ENCODE measurements around the gene FAM20A.

The FAM20A gene

DNA sequence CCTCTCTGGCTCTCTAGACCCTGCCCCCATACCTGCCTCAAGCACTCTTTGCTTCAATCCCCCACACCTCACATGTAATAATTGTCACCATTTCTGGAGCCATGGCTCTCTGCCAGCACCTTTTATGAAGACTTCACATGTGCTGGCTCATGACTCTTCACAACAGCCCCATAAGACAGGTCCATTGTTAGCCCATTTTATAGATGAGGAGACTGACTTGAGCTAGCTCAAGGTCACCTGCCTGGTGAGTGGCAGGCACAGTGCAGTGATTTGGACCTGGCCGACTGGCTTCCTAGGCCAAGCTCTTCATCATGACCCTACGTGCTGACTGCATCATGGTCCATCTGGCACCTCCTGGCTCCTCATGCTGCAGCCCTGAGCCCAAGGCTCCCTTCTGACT, 25.0 kb downstream of the FAM20A start:
- no peak for TF ChIP-seq CTCF (IDR thresholded peaks at IDR 0.05; ENCODE audit: borderline replicate concordance, insufficient read depth, low read depth, low read length)
- no peak overlapping the region for H3K4me3 ChIP-seq (ENCODE audit: low read depth, low read length)

DNA sequence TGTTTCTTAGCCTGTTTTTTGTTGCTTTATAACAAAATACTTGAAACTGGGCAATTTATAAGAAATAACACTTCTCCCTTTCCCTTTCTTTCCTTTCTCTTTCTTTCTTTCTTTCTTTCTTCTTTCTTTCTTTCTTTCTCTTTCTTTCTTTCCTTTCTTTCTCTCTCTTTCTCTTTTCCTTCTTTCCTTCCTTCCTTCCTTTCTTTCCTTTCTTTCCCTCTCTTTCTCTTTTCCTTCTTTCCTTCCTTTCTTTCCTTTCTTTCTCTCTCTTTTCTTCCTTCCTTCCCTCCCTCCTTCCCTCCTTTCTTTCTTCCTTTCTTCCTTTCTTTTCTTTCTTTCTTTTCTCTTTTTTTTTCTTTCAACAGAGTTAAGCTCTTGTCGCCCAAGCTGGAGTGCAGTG, 27.8 kb downstream of the FAM20A start:
- no peak for TF ChIP-seq CTCF (IDR thresholded peaks at IDR 0.05; ENCODE audit: borderline replicate concordance, insufficient read depth, low read depth, low read length)
- no peak overlapping the region for H3K4me3 ChIP-seq (ENCODE audit: low read depth, low read length)

DNA sequence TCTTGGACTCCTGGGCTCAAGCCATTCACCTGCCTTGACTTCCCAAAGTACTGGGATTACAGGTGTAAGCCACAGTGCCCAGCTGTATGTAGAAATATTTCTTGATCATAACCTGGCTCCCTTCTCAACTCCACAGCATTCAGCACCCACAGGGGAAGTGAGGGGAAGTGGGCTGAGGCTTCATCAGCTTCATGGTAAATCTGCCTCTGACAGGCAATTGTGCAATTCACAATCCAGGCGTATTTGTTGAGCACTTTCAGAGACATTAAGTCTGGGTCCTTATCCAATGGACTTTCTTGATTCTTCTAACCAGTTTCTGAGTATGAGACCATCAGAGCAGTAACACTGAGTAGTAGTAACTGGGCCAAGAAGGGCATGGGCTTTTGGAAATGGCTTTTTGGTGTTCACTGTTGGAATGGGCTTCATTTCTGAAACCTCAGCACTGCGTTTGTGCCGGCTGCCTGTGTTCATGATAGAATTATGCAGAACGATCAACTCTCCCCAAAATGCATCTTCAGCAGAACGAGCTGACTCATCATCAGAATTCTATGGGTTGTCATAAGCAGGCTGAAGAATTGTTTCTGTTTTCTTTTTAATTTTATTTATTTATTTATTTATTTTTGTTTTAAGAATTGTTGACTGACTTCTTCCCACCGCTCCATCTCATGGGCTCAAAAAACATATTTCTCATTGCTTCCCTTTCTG, 28.9 kb downstream of the FAM20A start:
- TF ChIP-seq CTCF (IDR thresholded peaks at IDR 0.05; ENCODE audit: borderline replicate concordance, insufficient read depth, low read depth, low read length) = no peak
- no peak overlapping the region for H3K4me3 ChIP-seq (ENCODE audit: low read depth, low read length)

GRCh38 chr17:68570526-68570925, 30.6 kb downstream of the FAM20A start:
- TF ChIP-seq CTCF (IDR thresholded peaks at IDR 0.05; ENCODE audit: borderline replicate concordance, insufficient read depth, low read depth, low read length) = no peak
- no peak overlapping the region for H3K4me3 ChIP-seq (ENCODE audit: low read depth, low read length)

GRCh38 chr17:68569346-68569745, 31.8 kb downstream of the FAM20A start:
- no peak for TF ChIP-seq CTCF (IDR thresholded peaks at IDR 0.05; ENCODE audit: borderline replicate concordance, insufficient read depth, low read depth, low read length)

DNA sequence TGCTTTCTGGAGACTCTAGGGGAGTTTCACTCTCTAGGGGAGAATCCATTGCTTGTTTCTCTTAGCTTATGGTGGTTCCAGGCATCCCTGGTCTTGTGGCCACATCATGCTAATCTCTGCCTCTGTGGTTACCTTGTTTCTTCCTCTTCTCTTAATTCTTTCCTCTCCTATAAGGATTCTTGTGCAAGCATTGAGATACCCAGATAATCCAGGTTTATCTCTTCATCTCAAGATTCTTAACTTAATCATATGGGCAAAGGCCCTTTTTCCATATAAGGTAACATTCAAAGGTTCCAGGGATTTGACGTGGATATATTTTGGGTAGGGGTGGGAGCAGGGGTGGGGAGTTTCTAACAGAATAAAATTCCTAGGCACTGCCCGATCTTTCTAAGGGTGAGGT, 32.6 kb downstream of the FAM20A start:
- H3K4me3 ChIP-seq (ENCODE audit: low read depth, low read length) = no peak overlapping the region
- no peak for TF ChIP-seq CTCF (IDR thresholded peaks at IDR 0.05; ENCODE audit: borderline replicate concordance, insufficient read depth, low read depth, low read length)

More at GRCh38 chr17:68569346-68569745, 31.8 kb downstream of the FAM20A start:
- H3K4me3 ChIP-seq (ENCODE audit: low read depth, low read length) = no peak overlapping the region

DNA sequence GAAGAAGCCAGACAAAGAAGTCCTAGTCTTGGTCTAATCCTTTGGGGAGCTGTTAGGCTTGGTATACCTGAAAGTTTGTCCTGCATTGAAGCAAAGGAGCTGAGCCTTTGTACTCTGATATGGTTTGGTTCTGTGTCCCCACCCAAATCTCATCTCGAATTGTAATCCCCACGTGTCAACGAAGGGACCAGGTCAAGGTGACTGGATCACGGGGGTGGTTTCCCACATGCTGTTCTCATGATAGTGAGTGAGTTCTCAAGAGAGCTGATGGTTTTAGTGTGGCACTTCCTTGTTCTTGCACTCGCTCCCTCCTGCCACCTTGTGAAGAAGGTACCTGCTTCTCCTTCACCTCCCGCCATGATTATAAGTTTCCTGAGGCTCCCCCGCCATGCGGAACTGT, 33.6 kb downstream of the FAM20A start:
- no peak overlapping the region for H3K4me3 ChIP-seq (ENCODE audit: low read depth, low read length)
- no peak for TF ChIP-seq CTCF (IDR thresholded peaks at IDR 0.05; ENCODE audit: borderline replicate concordance, insufficient read depth, low read depth, low read length)
